Activated CD4-positive, alpha-beta T cell treated with anti-CD3 and anti-CD28 coated beads, Interleukin-2, amount 50 U/mL, for 16 hours (primary cell): ENCODE results near the gene RBM33.

Experiments used
- DNase-seq: peaks from one replicate; pipeline ENCODE4 v3.0.0-alpha.2; 2020

The RBM33 gene

DNA sequence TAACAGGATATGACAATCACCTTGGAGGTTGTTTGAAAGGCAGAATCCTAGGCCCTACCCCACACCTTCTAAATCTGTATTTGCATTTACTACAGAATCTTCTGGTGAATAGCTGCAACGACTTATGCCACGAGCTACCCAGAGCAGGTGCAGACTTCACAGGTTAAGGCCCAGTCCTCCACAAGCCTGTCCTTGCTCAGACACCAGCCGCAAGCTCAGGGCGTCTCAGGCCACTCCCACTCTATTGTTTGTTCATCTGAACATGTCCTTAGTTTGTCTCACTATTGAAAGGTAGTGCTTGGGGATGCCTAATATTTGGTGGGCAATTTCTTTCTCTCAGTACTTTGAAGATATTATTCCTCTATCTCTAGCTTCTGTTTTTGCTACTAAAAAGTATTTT is 18.9 kb upstream of the RBM33 start:
- DNase-seq = no peak

DNA sequence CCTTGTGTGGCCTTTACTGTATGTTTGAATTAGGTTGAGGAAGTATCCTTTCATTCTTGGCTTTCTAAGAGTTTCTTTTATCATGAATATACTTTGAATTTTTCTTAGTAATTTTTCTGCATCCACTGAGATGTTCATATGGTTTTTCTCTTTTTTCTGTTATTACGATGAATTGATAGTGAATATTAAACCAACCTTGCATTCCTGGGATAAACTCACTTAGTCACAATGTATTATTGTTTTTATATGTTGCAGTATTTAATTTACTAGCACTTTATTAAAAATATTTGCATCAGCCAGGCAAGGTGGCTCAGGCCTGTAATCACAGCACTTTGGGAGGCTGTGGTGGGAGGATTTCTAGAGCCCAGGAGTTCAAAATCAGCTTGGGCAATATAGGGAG is 15.3 kb upstream of the RBM33 start:
- no peak for DNase-seq

DNA sequence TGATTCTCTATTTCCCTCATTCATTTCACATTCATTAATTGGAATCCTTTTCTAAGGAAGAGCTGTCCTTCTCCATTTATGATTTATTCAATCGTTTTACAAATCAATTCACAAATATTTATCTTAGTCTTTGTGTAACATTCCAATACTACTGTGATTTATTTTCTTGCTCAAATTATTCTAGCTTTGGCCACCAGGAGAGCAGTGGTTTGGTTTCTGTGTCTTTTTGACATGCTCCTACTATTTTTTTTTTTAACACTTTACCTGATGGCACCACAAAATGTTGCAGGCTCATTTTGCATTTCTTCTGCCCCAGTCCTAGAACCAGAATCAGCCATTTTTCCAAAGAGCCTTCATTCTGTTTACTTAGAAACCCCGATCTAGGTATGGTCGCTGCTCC is 13.3 kb upstream of the RBM33 start:
- no peak for DNase-seq

DNA sequence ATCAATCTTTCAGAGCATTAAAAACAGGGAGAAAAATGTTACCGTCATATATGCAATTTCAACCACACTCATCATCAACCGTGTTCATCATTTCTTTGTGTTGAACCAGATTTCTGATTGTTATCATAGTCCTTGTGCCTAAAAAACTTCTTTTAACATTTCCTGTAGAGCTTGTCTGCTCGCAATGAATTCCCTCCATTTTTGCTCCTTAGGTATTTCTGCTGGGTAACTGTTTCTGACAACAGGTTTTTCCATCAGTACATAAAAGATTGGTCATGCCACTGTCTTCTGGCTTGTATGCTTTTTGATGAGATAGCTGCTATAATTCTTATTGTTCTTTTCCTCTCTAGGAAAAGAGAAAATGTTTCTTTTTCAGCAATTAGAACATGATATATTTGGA is 8.6 kb upstream of the RBM33 start:
- no peak for DNase-seq

DNA sequence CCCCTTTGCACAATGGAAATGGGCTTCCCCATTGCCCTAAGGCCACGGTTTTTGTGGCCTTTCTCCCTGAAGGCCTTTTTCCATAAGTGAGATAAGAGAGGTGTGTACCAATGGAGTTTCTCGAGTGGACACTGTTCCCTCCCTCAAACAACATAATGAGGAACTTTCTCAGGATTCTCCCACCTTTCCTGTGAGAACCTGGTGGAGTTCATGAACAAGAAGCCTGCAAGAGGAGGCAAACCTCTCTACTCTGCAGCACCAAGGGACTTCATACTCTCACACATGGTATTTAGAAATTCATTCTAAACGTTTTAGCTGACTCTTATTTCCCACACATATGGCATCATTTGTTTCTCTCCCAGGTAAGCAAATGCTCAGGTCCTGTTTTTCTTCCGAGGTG is 7.3 kb upstream of the RBM33 start:
- DNase-seq = no peak

DNA sequence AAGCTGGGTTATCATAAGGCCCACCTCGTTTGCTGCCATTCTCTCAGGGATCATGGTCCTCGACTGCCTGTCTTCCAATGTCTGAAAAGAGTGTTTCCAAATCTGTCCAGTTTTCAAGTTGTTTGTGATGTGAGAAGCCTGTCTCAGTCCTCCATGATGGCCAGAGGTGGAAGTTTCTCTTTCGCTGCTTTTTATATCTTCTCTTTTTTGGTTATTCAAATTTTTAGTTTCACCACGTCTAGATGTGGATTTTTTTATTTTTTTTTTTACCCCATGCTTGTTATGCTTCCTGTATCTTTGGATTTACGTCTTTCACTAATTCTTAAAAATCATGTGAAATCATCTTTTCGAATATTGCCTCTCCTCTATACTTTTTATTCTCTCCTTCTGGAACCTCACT is 6.1 kb upstream of the RBM33 start:
- DNase-seq = no peak

DNA sequence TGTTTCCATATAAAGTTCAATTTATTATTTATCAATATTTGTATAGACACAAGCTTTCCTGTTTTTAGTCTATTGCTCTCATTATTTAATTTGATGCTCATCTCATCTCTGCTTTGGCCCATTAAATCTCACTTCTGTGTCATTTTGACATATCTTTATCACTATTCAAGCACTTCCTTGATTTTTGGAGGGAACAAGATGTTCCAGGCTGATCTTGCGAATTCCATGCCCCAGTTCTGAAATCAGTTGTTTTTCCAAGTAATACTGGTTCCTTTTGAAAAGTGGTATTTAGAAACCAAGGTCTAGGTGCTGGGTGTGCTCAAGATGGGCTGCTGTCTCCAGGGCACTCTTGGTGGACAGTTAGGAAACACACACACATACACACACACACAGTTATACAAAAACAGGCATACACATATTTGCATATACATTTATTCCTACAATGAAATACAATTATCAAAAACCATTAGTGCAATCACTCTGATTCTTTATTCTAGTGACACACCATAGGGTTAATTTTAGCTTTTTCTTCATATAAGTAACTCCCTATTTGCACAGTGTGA is 4.4 kb upstream of the RBM33 start:
- no peak for DNase-seq

DNA sequence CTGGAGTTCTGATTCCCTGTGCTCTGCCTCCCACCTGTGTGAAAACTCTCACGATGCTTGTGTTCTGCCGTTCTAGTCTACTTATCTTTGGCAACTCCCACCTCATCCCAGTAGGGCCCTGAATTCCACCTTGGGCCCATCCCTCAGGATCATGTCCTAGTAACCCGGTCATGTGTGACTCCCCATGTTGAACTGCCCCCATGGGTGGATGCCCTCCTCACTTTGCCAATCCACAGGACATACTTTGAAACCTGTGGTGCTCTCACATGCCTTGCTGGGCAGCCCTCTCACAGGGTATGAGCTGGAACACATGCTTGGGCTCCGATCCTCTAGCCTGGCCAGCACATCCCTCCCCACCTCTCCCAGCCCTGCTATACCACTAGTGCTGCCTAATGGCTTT is 3.8 kb upstream of the RBM33 start:
- no peak for DNase-seq

DNA sequence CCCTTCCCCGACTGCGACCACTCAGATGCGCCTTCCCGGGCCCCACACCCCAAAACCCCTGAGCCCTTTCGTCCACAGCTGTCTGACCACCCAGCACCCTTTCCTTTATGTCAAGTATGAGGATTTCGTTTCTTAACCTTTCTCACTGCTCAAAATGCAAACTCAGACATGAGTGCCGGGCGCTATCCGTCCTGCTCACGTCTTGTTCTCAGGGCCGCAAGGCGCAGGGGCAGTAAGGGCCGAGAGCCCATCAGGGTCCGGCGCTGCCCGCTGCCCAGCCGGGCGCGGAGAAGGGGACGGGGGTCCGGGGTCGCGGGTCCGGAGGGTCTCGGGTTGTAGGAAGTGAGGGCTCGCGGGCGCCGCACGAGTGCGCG is 670 bp upstream of the RBM33 start:
- DNase-seq = no peak

DNA sequence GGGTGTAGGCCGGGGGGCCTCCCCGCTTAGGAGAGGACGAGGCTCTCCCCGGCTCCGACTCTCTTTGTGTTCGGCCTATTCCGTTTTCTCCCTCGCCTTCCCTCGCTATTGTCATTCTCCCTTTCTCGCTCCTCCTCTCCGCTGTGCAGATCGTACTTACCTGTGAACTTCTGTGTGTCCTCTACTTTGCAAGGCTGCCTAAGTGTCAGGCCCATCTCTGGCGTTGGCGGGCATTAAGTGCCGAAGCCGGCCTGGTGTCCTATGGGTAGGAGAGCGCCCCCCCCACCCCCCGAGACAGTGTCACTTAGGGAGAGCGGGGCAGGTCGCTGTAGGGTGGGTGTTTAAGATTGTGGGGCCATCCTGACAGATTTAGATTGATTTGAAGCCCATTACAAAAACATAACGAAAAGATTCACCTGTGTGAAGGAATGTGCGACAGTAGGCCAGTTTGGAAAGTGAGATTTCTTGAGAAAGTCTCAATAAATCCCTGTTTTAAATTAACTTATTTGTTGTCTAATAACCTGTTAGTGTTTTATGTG is 579 bp downstream of the RBM33 start:
- DNase-seq = peak; percentile 36

DNA sequence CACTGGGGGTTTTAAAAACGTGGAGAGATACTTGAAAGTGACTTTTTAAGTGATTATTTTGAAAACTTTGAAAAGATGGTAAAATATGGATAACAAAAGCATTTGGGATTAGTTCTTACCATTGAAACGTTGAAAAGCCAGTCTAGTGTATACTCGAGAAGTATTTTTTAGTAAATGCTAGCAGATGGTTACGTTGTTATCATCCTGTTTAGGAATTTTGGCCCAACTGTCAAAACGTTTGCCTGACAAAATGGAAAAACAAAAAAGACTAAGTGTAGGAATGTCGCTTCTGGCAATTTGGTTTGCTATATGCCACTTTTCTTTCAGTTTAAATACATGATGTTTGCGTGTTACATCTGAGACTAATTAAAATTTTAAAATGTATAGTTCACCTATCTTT is 1.2 kb downstream of the RBM33 start:
- no peak for DNase-seq

DNA sequence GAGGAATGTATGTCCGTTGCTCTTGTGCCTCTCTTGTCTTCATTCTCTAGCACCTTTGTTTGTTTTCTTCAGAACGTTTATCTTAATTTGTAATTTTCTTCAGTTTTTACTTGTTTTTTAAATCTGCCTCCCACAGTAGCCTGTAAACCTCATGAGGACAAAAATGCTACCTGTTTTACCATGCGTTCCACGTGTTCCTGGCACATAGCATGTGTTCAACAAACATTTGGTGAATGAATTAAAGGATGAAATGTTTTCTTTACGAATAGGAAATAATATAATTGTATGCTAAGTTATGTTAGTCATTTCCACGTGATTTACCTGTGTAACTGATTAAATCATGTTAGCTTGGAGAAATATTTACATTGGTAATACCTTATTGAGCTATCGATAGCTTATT is 2.2 kb downstream of the RBM33 start:
- no peak for DNase-seq

DNA sequence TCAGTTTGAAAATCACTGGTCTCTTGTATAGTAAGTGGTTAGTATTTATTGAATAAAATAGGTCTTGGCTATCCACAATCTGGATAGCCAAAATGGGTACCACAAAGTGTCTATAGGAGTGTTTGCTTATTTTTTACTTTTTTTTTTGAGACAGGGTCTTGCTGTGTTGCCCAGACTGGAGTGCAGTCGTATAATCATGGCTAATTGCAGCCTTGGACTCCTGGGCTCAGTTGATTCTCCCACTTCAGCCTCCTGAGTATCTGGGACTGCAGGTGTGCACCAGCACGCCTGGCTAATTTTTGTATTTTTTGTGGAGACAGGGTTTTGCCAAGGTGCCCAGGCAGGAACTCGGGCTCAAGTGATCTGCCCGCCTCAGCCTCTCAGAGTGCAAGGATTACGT is 2.8 kb downstream of the RBM33 start:
- DNase-seq = no peak

DNA sequence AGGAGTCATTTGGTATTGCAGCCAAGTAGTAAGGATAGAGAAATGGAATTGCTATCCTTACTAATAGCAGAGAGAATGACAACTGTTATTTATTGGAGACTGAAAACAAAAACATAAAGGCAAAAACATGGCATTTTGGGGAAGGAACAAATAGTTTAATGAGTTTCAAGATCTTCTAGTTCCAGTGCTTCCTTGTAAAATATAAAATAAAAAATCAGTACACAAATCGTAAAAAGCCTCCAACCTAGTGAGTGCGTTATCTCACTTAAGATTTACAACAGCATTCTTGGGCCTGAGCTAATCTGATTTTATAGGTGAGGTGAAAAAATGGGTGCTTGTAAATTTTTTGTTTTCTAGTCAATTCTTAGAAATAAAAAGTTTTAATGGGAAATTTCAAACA is 3.3 kb downstream of the RBM33 start:
- no peak for DNase-seq

DNA sequence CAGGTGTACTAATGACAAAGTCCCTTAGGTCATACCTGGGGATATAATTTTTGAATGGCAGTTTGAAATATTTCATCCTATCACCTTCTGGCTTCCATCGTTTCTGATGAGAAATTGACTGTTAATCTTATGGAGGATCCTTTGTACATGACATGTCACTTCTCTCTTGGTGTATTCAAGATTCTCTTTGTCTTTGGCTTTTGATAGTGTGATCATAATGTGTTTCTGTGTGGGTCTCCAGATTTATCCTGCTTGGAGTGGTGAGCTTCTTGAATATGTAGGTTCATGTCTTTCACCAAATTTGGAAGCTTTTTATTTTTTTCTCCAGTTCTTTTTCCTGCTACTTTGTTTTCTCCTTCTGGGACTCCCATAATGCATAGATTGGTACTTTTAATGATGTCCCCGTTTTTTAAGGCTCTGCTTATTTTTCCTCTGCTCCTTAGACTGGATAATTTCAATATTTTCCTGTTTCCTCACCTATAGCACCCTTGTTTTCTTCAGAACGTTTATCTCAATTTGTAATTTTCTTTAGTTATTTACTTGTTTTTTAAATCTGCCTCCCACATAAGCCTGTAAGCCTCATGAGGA is 4.4 kb downstream of the RBM33 start:
- DNase-seq = no peak

DNA sequence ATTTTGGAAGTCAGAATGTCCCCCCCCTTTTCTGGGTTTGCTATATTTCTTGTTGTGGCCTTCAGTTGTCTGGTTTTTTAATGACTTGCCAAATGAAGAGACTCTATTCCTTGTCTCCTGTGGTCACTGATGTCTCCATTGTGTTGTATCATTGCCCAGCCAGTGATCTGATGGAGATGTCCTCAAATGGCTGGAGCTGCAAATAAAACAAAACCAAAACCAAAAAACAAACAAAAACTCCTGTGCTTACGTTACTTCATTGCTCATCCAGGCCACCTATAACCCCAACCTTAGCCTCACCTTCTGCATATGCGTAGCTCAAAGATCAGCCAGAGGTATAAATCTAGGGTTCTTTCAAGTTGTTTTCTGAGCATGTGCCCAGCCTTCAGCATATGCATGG is 5.1 kb downstream of the RBM33 start:
- no peak for DNase-seq

DNA sequence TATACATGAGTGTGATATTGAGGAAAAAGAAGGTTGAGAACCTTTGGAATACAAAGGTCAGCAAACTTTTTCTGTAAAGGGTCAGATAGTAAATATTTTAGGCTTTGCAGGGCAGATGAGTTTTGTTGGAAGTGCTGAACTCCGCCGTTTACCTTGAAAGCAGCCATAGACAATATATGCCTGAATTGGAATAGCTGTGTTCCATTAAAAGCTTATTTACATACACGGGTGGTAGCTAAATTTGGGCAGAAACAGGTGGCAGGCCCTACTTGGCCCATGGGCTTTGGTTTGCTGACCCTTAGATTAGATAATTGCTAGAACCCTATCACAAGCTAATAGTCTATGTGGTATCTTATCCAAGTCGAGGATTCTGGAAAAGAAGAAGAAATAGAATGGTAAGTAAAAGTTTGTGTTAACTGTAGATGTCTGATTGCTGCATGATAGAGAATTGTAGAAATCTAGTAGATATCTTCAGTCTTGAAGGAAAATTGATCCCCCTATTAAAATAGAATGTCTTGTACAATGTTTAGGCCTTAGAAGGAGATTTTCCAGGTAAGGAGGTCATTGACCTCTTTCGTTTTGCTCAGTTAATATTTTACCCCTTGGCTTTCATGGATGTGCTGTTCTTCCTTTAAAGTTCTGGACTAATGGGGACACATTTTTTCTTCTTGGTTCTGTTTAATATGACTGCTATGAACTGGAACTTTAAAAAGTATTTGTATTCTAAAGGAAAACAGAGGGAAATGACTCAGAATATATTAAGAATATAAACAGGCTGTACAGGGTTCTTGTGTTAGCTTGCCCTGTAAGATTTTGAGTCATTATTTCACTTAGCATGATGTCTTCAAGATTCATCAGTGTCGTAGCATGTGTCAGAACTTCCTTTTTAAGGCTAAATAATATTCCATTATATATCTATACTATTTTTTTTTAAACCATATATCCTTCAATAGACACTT is 8.0 kb downstream of the RBM33 start:
- no peak for DNase-seq

DNA sequence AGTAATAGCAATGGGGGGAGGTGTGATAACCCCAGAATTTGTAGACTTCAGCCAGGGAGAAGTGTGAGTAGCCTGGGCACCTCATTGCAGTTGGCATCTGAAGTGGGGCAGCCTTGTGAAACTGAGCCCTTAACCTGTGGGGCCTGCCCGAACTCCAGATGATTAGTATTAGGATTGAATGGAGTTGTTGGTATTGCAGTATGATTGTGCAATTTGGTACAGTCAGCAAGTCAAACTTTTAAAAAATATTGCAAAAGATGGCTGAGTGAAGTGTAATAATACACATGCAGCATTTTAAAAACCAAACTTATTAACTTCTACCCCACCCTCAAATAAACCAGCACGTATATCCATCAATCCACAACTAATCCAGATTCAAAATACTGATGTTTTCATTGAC is 9.3 kb downstream of the RBM33 start:
- no peak for DNase-seq

DNA sequence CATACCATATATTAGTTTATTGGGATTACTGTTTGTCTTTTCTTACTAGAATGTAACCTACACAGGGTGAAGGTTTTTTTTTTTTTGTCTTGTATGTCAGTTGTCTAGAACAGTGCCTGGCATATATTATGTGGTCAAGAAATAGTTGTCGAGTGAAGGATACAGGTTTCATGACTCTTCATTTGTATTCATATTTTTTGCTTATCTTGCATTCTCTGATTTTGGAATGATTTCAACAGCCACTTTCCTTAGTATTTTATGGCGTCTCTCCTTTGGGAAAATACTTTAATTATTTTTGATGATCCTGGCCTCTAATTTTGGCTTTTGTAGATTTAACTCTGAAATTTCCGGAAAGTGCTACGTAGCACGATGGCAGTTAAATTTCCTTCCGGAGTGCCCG is 12.4 kb downstream of the RBM33 start:
- DNase-seq = no peak

DNA sequence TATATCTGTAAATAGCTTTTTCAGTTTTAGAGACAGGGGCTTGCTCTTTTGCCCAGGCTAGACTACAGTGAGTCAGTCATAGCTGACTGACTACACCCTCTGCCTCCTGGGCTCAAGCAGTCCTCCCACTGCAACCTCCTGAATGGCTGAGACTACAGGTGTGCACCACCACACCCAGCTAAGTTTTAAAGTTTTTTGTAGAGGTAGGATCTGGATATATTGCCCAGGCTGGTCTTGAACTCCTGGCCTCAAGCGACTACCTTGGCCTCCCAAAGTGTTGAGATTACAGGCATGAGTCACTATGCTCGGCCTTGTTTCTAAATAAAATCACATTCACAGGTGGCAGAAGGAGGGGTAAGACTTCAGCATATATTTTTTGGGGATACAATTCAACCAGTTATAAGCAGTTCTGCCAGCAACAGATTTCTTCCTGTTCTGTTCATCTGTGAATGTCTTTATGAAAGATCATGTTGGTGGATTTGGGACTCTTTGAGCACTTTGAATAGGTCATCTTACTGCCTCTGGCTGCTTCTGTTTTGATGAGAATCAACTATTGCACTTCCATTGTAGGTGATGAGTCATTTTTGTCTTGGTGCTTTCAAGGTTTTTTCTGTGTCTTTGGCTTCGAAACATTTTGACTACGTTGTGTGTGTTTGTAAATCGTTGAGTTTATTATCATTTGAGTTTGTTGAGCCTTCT is 15.7 kb downstream of the RBM33 start:
- peak; percentile 73 for DNase-seq

DNA sequence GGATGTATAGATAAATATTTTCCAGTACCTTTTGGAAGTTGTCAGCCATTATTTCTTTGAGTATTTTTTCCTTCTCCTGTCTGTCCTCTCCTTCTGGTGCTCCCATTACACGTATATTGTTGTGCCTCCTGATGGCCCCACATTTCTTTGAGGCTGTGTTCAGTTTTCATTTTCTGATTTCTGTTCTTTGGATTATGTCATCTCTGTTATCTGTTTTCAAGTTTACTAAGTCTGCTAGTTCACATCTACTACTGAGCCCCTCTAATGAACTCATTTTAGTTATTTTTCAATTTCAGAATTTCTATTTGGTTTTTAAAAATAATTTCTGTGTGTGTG is 16.3 kb downstream of the RBM33 start:
- DNase-seq = no peak

DNA sequence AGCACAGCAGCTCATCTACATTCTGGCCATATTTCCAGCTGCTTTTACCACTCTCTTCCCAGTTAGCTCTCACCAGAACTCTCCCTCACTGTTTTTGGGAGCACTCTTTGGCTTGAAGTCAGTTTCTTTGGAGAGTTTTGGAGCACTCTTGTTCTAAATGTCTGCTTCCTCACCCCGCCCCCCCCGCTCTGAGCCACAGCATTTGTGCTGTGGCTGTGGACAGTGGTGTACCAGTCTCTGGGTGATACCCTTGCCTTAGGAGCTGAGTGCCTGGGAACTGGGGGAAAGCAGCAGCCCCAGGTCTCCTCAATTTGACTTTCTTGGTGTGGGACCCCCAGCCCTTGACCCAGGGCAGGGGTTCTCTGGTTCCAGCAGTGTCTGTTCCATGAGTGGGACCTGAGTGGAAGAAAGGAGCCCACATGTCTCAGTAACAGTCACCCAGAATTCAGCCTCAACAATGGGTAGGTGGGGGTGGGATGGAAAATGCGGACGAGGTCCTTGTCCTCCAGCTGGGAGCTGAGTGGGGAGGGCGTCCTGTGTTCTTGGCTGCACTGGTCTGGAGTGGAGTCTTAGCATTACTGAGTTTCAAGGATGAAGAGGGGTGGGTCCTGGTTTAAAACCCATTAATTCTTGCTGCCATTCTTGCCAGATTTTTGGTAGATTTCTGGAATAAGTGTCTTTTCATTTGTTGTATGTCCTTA is 18.0 kb downstream of the RBM33 start:
- DNase-seq = no peak

DNA sequence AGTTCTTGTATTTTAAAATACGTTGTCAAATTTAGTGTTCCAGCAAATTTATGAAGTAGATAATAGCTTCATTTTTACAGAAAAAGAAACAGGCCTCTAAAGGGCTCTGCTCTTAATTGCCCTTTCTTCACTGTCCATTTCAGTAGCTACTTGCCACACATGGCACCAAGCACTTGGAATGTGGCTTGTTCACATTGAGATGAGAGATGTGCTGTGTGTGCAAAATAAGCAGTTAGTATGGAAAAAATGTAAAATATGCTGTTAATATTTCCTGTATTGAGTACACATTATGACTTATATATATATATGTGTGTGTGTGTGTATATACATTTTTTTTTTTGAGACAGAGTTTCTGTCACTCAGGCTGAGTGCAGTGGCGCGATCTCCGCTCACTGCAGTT is 19.5 kb downstream of the RBM33 start:
- no peak for DNase-seq
